GM23248 (cell line): Measurements from ENCODE around the gene B4GALT3.

Source experiments
- EZH2 ChIP-seq: fragments of 200-600 bp; sonication (generic); IDR thresholded peaks from 2 replicates; pipeline ENCODE4 v1.6.1; 2018; ENCODE audit warnings: antibody characterized with exemption, mild to moderate bottlenecking; ENCODE audit not compliant: insufficient read depth, poor library complexity, severe bottlenecking
- EZH2phosphoT487 ChIP-seq: fragments of 200-600 bp; sonication (generic); IDR thresholded peaks from 2 replicates; pipeline ENCODE4 v1.6.1; 2018; ENCODE audit warnings: antibody characterized with exemption, moderate library complexity, mild to moderate bottlenecking, low read depth; ENCODE audit not compliant: insufficient read depth

- no peak for TF ChIP-seq EZH2
- TF ChIP-seq EZH2phosphoT487, result no peak
Measured at GRCh38 chr1:161168906-161169305, 8.4 kb downstream of the B4GALT3 start.
